Spleen (tissue), 11 donors: Measurements from ENCODE around the gene KRT17. TPM values are rescaled to one million over a fixed set of nuclear protein-coding genes. Genes with fewer than 3 reads are reported as not detected.
A peak's percentile ranks its signal among the peaks of the same experiment; 100 is the strongest.

Source experiments
- DNase-seq: peaks from one replicate; pipeline ENCODE4 v3.0.0-alpha.2; 2020
- H3K27ac ChIP-seq, 8 donors: fragments of 200-600 bp; sonication (generic) in 7 of 8; 1 replicate in 4 of 8; 2 replicates in 4 of 8; pipeline versions ENCODE4 v1.5.0 to v1.8.0; 2016 to 2021; ENCODE audit warnings: inconsistent platforms in 4 of 8, mild to moderate bottlenecking in 4 of 8, moderate library complexity in 1 of 8
- H3K27me3 ChIP-seq, 7 donors: fragments of 200-600 bp; sonication (generic) in 6 of 7; replicated peaks in 1 of 7; 1 replicate in 4 of 7; 2 replicates in 3 of 7; pipeline versions ENCODE4 v1.5.0 to v1.8.0; 2016 to 2021; ENCODE audit warnings: inconsistent platforms in 3 of 7, mild to moderate bottlenecking in 1 of 7
- H3K36me3 ChIP-seq, 6 donors: fragments of 200-600 bp; sonication (generic) in 5 of 6; 1 replicate in 4 of 6; 2 replicates in 2 of 6; pipeline versions ENCODE4 v1.5.0 to v1.8.0; 2016 to 2021; ENCODE audit warnings: inconsistent platforms in 2 of 6
- H3K4me1 ChIP-seq, 6 donors: fragments of 200-600 bp; sonication (generic) in 5 of 6; 1 replicate in 3 of 6; 2 replicates in 3 of 6; pipeline versions ENCODE4 v1.5.0 to v1.8.0; 2016 to 2021; ENCODE audit warnings: inconsistent platforms in 3 of 6
- H3K4me3 ChIP-seq, 8 donors: fragments of 200-600 bp; sonication (generic) in 7 of 8; 1 replicate in 4 of 8; 2 replicates in 4 of 8; pipeline versions ENCODE4 v1.5.0 to v1.8.0; 2016 to 2021; ENCODE audit warnings: inconsistent platforms in 4 of 8, mild to moderate bottlenecking in 4 of 8, moderate library complexity in 2 of 8
- H3K9me3 ChIP-seq, 8 donors: fragments of 200-600 bp; sonication (generic) in 7 of 8; 1 replicate in 4 of 8; 2 replicates in 4 of 8; pipeline versions ENCODE4 v1.5.0 to v1.8.0; 2016 to 2021; ENCODE audit warnings: inconsistent platforms in 4 of 8
- CTCF ChIP-seq, 11 experiments: fragments of 200-600 bp in 7 of 11; fragments of 450-650 bp in 4 of 11; sonication (generic) in 4 of 11; IDR thresholded peaks in 8 of 11; conservative IDR thresholded peaks in 3 of 11; 1 replicate in 7 of 11; 2 replicates in 4 of 11; pipeline versions ENCODE4 v1.4.0 to v1.8.0; 2016 to 2021; ENCODE audit warnings: antibody characterized with exemption in 11 of 11, inconsistent platforms in 4 of 11, mild to moderate bottlenecking in 1 of 11
- POLR2A ChIP-seq, 3 donors: fragments of 450-650 bp; IDR thresholded peaks; one replicate each; pipeline ENCODE4 v1.5.1; 2017; ENCODE audit warnings: antibody characterized with exemption in 3 of 3, mild to moderate bottlenecking in 1 of 3
- POLR2AphosphoS5 ChIP-seq, 3 donors: sonication (generic); formaldehyde crosslinking; IDR thresholded peaks; one replicate each; pipeline ENCODE4 v1.5.1; 2017; ENCODE audit warnings: antibody characterized with exemption in 3 of 3
- WGBS, 5 donors: extraction: QIAGEN DNeasy Blood & Tissue Kit in 3 of 5; methylation state at CpG; one replicate each; pipeline versions ENCODE4 v1.1.5 to v1.1.7; 2013 to 2018; 5-methylcytosine and 5-hydroxymethylcytosine counted together
- intact Hi-C: fragments of 100-400 bp; cut with DNase I; formaldehyde crosslinking; loops from one replicate; pipeline ENCODE4 v1.15.0; 2023; ENCODE audit warnings: low total_unique reads
- polyA plus RNA-seq, 3 donors: library from polyadenylated mRNA; stranded (reverse); fragments of 200-250 nt; gene quantifications; one replicate each; pipeline ENCODE4 v1.2.1, GENCODE V29; 2013
- total RNA-seq, 7 donors: library from RNA; depleted of rRNA in 3 of 7; stranded (reverse); fragments of >200 nt in 3 of 7; fragmentation: NEBNext Ultra II Directional in 4 of 7; extraction: Animal tissue kit (Norgen Biotek cat#: 25700) in 4 of 7; gene quantifications; one replicate each; pipeline versions ENCODE4 v1.1.0 to v1.2.1, GENCODE V29; 2016 to 2021
- donor health status: healthy with polysubstance abuse.
- donor health status: DM: no; HTN: no; CAD: no; lungs with moderate emphysema.
- donor health status: DM: no; HTN: no; CAD: no.
- donor health status: Bipolar disorder and iron deficiency.
- donor health status: healthy.
- donor health status: DM: no; HTN: no; CAD: no.
- donor health status: DM: yes; HTN: yes; CAD: no.

The KRT17 gene
- total and polyA plus RNA-seq, 10 donors, result 0.58 to 1.2 (median 0.70) TPM; not detected in 7

GRCh38 chr17:41657176-41657754 is 32.9 kb upstream of the KRT17 start:
- no peaks in the 10 kb centered on the region for H3K4me1 ChIP-seq
- 42 to 84% (median 50%) methylated on average over 8 to 16 of the region's 16 CpGs for WGBS, 5 donors
- H3K9me3 ChIP-seq, result no peaks in the 10 kb centered on the region
- no peak overlapping the region for H3K4me3 ChIP-seq
- DNase-seq, result peak; percentile 56
- no peak overlapping the region for H3K27ac ChIP-seq
- intact Hi-C loops, result no loop called here
- H3K36me3 ChIP-seq, result no peaks in the 10 kb centered on the region
- H3K27me3 ChIP-seq, result no peaks in the 10 kb centered on the region
- TF ChIP-seq POLR2AphosphoS5 (IDR thresholded peaks at IDR 0.05), result no peak
- TF ChIP-seq CTCF (IDR thresholded peaks at IDR 0.05 in 8 of 11, conservative IDR thresholded peaks at IDR 0.05 in 3 of 11), result no peak
- TF ChIP-seq POLR2A (IDR thresholded peaks at IDR 0.05), result no peak

GRCh38 chr17:41656249-41657023 is 32.1 kb upstream of the KRT17 start:
- intact Hi-C loops, result no loop called here
- DNase-seq, result peak; percentile 65
- no peak overlapping the region for H3K4me3 ChIP-seq
- no peaks in the 10 kb centered on the region for H3K9me3 ChIP-seq
- no peak overlapping the region for H3K27ac ChIP-seq
- no peaks in the 10 kb centered on the region for H3K27me3 ChIP-seq
- no peaks in the 10 kb centered on the region for H3K36me3 ChIP-seq
- no peaks in the 10 kb centered on the region for H3K4me1 ChIP-seq
- TF ChIP-seq POLR2A (IDR thresholded peaks at IDR 0.05), result no peak
- TF ChIP-seq CTCF (IDR thresholded peaks at IDR 0.05 in 8 of 11, conservative IDR thresholded peaks at IDR 0.05 in 3 of 11), result no peak
- no peak for TF ChIP-seq POLR2AphosphoS5 (IDR thresholded peaks at IDR 0.05)
- WGBS, 5 donors, result 70 to 89% (median 82%) methylated on average over 12 to 16 of the region's 16 CpGs

DNA sequence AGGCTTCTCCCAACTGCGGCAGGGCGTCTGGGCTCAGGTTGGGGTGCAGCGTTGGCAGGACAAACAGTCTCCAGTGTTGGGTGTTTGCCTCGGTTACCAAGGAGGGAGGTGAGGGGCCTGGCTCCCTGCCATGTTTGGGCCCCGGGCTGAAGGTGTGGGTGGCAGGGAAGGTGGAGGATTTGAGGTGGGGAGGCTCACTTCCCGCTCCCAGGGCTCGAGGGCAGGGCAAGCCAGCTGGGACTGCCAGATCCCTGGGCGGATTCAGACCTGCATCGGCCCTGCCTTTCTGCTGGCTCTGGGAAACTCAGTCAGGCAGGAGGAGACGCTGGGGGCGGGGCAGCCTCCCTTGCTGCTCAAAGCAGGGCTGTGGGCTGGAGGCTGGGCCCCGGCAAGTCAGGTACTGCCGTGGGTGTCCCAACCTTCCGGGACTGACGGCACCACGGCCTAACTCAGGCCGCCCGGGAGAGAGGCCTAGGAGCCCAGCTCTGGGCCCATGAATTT is 31.3 kb upstream of the KRT17 start:
- no peaks in the 10 kb centered on the region for H3K9me3 ChIP-seq
- H3K36me3 ChIP-seq, result no peaks in the 10 kb centered on the region
- intact Hi-C loops, result no loop called here
- H3K27me3 ChIP-seq, result no peaks in the 10 kb centered on the region
- peak; percentile 72 for DNase-seq
- H3K4me3 ChIP-seq, result no peak overlapping the region
- H3K27ac ChIP-seq, result no peak overlapping the region
- WGBS, 5 donors, result 77 to 82% (median 81%) methylated on average over 11 to 18 of the region's 18 CpGs
- no peaks in the 10 kb centered on the region for H3K4me1 ChIP-seq
- TF ChIP-seq CTCF (IDR thresholded peaks at IDR 0.05 in 8 of 11, conservative IDR thresholded peaks at IDR 0.05 in 3 of 11) (no peak), POLR2AphosphoS5 (IDR thresholded peaks at IDR 0.05) (no peak), POLR2A (IDR thresholded peaks at IDR 0.05) (no peak)
